ENCODE data around the gene TOP3B.

TOP3B gene

DNA sequence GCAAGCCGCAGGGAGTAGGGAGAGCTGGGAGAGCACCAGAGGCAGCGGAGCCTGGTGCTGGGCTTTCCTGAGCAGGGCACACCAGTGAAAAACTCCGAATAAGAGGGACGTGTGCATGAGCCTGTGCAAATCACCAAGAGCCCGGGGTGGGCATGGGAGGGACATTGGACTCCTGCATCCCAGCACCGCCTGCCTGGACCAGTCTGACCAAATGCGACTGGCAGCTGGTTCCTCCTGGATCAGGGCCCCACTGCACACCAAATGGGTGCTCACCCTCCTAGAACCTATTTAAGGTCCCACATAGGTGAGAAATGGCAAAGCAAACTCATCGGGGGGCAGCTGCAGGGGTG lies 33.0 kb downstream of the TOP3B start:
- H4K12ac ChIP-seq (ENCODE audit: low read depth, low read length): no peak overlapping the region
- no peak overlapping the region for H2BK12ac ChIP-seq (ENCODE audit: low read length)
- H3K4me2 ChIP-seq (ENCODE audit: low read length): no peak overlapping the region
- H2AFZ ChIP-seq (ENCODE audit: insufficient read depth, low read length, poor library complexity): no peak overlapping the region
- H3K9me3 ChIP-seq (ENCODE audit: insufficient read depth, low read depth, low read length): peaks cover 2% of the 10 kb centered on the region
- H3K79me1 ChIP-seq (ENCODE audit: low read length): peaks cover 4% of the 10 kb centered on the region
- H3K18ac ChIP-seq (ENCODE audit: low read length): peak overlapping the region; percentile 2
- no peak overlapping the region for H2BK120ac ChIP-seq (ENCODE audit: insufficient read depth, low read length, poor library complexity)
- no peak overlapping the region for H3K23ac ChIP-seq (ENCODE audit: low read length)
- no peak overlapping the region for H2AK5ac ChIP-seq (ENCODE audit: low read length)
- H3K4ac ChIP-seq (ENCODE audit: low read depth, low read length): no peak overlapping the region
- H4K8ac ChIP-seq (ENCODE audit: low read depth, low read length): no peak overlapping the region
- no peak overlapping the region for H2BK5ac ChIP-seq (ENCODE audit: low read depth, low read length, poor library complexity)
- no peak overlapping the region for H3K27ac ChIP-seq (ENCODE audit: low read depth, low read length)
- H3K79me2 ChIP-seq (ENCODE audit: control insufficient read depth, insufficient read depth, low read length, poor library complexity): peaks cover 2% of the 10 kb centered on the region
- no peak overlapping the region for H3K4me3 ChIP-seq (ENCODE audit: low read depth, low read length)
- WGBS (ENCODE audit: extremely low coverage, insufficient coverage, insufficient read length): no CpG with 5 or more reads among the region's 8 CpGs
- no peak overlapping the region for H4K91ac ChIP-seq (ENCODE audit: low read depth, low read length)
- no peak for DNase-seq
- H3K9ac ChIP-seq (ENCODE audit: low read length): no peak overlapping the region
- H3K27me3 ChIP-seq (ENCODE audit: insufficient read depth, low read length): no peaks in the 10 kb centered on the region
- H3K36me3 ChIP-seq (ENCODE audit: control insufficient read depth in 1 of 2, insufficient read depth in 2 of 2, low read length in 2 of 2): peaks cover 17 to 18% of the 10 kb centered on the region in 2 experiments
- peaks cover 5 to 13% of the 10 kb centered on the region in 2 experiments for H3K4me1 ChIP-seq (ENCODE audit: control insufficient read depth in 1 of 2, insufficient read depth in 2 of 2, low read length in 2 of 2)
- H3K14ac ChIP-seq (ENCODE audit: low read length): no peak overlapping the region

DNA sequence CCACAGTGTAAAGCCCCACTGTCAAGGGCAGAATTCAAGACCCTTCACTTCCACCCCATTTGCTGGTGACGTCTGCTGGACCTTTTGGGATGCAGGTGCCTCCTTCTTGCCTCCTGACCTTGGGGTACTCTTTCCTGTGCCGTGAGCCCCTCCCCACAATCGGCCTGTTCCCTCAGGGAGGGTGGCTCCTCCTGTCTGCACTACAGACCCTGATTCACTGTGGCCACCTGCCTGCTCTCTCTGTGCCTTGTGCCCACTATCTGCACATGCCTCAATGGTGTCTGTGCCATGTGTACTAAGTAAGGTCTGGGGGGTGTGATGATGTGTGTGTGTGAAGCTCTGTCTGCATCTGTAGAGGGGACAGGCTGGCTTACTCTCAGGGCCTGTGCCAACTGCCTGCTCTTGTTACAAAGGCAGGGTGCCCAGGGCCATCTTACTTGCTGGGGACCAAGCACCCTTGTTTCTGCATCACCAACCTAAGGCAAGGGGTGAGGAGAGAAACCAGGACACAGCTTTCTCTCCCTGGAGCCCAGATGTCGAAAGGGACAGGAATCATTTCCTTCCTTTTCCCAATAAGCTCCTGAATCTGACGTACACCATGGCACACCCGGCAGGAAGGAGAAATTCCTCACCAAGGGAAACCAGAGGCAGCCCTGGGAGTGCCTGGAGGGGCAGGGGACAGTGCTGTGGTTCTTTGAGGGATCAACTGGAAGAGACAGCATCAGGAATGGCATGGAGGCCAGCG lies 33.6 kb downstream of the TOP3B start:
- Histone ChIP-seq H4K12ac (ENCODE audit: low read depth, low read length) (no peak overlapping the region), H4K8ac (ENCODE audit: low read depth, low read length) (no peak overlapping the region), H3K4ac (ENCODE audit: low read depth, low read length) (no peak overlapping the region), H4K91ac (ENCODE audit: low read depth, low read length) (no peak overlapping the region), H3K36me3 (ENCODE audit: control insufficient read depth in 1 of 2, insufficient read depth in 2 of 2, low read length in 2 of 2) (peaks cover 22 to 24% of the 10 kb centered on the region in 2 experiments), H3K79me1 (ENCODE audit: low read length) (peaks cover 4% of the 10 kb centered on the region), H3K23ac (ENCODE audit: low read length) (no peak overlapping the region), H3K4me2 (ENCODE audit: low read length) (no peak overlapping the region), H3K27me3 (ENCODE audit: insufficient read depth, low read length) (no peaks in the 10 kb centered on the region), H3K18ac (ENCODE audit: low read length) (peak overlapping the region; percentile 2), H3K4me3 (ENCODE audit: low read depth, low read length) (no peak overlapping the region), H2BK12ac (ENCODE audit: low read length) (no peak overlapping the region), H3K79me2 (ENCODE audit: control insufficient read depth, insufficient read depth, low read length, poor library complexity) (peaks cover 2% of the 10 kb centered on the region), H3K4me1 (ENCODE audit: control insufficient read depth in 1 of 2, insufficient read depth in 2 of 2, low read length in 2 of 2) (peaks cover 5 to 13% of the 10 kb centered on the region in 2 experiments), H3K9ac (ENCODE audit: low read length) (no peak overlapping the region), H2BK5ac (ENCODE audit: low read depth, low read length, poor library complexity) (no peak overlapping the region), H2AK5ac (ENCODE audit: low read length) (no peak overlapping the region), H2AFZ (ENCODE audit: insufficient read depth, low read length, poor library complexity) (no peak overlapping the region), H2BK120ac (ENCODE audit: insufficient read depth, low read length, poor library complexity) (no peak overlapping the region), H3K9me3 (ENCODE audit: insufficient read depth, low read depth, low read length) (peaks cover 2% of the 10 kb centered on the region), H3K27ac (ENCODE audit: low read depth, low read length) (no peak overlapping the region), H3K14ac (ENCODE audit: low read length) (no peak overlapping the region)
- no peak for DNase-seq
- WGBS (ENCODE audit: extremely low coverage, insufficient coverage, insufficient read length): no CpG with 5 or more reads among the region's 7 CpGs

- H3K4me1 ChIP-seq (ENCODE audit: control insufficient read depth in 1 of 2, insufficient read depth in 2 of 2, low read length in 2 of 2): peaks cover 5 to 13% of the 10 kb centered on the region in 2 experiments
- no peak overlapping the region for H2BK12ac ChIP-seq (ENCODE audit: low read length)
- H2BK120ac ChIP-seq (ENCODE audit: insufficient read depth, low read length, poor library complexity): no peak overlapping the region
- no peak overlapping the region for H4K12ac ChIP-seq (ENCODE audit: low read depth, low read length)
- H4K91ac ChIP-seq (ENCODE audit: low read depth, low read length): no peak overlapping the region
- no peak overlapping the region for H2AFZ ChIP-seq (ENCODE audit: insufficient read depth, low read length, poor library complexity)
- H3K4me3 ChIP-seq (ENCODE audit: low read depth, low read length): no peak overlapping the region
- no peak overlapping the region for H3K14ac ChIP-seq (ENCODE audit: low read length)
- H3K9me3 ChIP-seq (ENCODE audit: insufficient read depth, low read depth, low read length): peaks cover 2% of the 10 kb centered on the region
- peaks cover 26 to 29% of the 10 kb centered on the region in 2 experiments for H3K36me3 ChIP-seq (ENCODE audit: control insufficient read depth in 1 of 2, insufficient read depth in 2 of 2, low read length in 2 of 2)
- no peak overlapping the region for H4K8ac ChIP-seq (ENCODE audit: low read depth, low read length)
- H3K27ac ChIP-seq (ENCODE audit: low read depth, low read length): no peak overlapping the region
- H3K79me2 ChIP-seq (ENCODE audit: control insufficient read depth, insufficient read depth, low read length, poor library complexity): peaks cover 2% of the 10 kb centered on the region
- no CpG with 5 or more reads among the region's 8 CpGs for WGBS (ENCODE audit: extremely low coverage, insufficient coverage, insufficient read length)
- H3K4ac ChIP-seq (ENCODE audit: low read depth, low read length): no peak overlapping the region
- H2AK5ac ChIP-seq (ENCODE audit: low read length): no peak overlapping the region
- H3K79me1 ChIP-seq (ENCODE audit: low read length): peaks cover 4% of the 10 kb centered on the region
- H3K18ac ChIP-seq (ENCODE audit: low read length): no peak overlapping the region
- no peak for DNase-seq
- no peak overlapping the region for H3K4me2 ChIP-seq (ENCODE audit: low read length)
- no peaks in the 10 kb centered on the region for H3K27me3 ChIP-seq (ENCODE audit: insufficient read depth, low read length)
- H3K23ac ChIP-seq (ENCODE audit: low read length): no peak overlapping the region
- H2BK5ac ChIP-seq (ENCODE audit: low read depth, low read length, poor library complexity): no peak overlapping the region
- H3K9ac ChIP-seq (ENCODE audit: low read length): no peak overlapping the region
Observed at GRCh38 chr22:21948390-21948789, 34.2 kb downstream of the TOP3B start.

DNA sequence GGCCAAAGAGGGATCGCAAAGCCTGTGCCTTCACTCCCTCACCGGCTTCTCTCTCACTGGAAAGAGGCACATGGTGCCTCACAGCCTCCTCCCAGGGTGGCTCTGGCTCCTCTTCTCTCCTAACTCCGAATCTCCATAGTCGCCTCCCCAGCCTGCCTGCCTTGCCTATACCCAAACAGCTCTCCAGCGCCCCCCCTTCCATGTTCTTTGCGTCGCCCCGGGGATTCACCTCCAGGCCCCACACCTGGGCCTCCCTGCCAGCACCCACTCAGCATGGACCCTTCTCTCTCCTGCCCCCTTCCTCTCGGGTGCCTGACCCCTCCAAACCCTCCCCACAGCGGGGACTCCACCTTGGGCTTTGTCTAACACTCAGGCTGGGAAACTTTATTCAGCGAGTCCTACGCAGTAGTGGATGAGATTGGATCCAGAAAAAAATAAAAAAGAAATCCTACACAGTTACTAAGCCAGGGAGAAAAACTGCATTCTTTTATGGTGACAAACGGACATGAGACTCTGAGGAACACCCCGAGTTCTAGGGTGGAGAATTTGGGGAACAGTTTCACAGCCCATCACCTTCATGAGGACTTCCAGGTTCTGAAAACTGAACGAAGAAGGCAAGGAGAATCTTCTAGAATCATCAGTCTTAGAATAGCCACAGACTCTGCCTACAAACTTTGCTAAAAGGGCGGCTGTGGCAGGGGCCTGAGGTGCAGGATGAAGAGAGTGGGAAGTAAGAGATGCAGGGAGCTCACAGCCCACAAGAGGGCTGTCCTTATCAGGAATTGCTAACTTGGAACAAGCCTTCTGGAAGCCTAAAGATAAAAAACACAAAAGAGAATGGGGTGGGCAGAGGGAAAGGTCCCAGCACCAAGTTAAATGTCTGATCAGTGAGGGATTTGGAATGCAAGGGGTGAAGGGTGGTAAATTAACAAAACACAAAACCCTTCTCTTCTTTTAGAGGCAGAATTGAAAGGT lies 35.3 kb downstream of the TOP3B start:
- Histone ChIP-seq H3K18ac (ENCODE audit: low read length) (no peak overlapping the region), H3K9me3 (ENCODE audit: insufficient read depth, low read depth, low read length) (peaks cover 5% of the 10 kb centered on the region), H2BK12ac (ENCODE audit: low read length) (no peak overlapping the region), H4K91ac (ENCODE audit: low read depth, low read length) (no peak overlapping the region), H2AFZ (ENCODE audit: insufficient read depth, low read length, poor library complexity) (no peak overlapping the region), H3K9ac (ENCODE audit: low read length) (no peak overlapping the region), H3K23ac (ENCODE audit: low read length) (no peak overlapping the region), H3K4ac (ENCODE audit: low read depth, low read length) (no peak overlapping the region), H4K12ac (ENCODE audit: low read depth, low read length) (no peak overlapping the region), H3K4me3 (ENCODE audit: low read depth, low read length) (no peak overlapping the region), H3K27me3 (ENCODE audit: insufficient read depth, low read length) (no peaks in the 10 kb centered on the region), H4K8ac (ENCODE audit: low read depth, low read length) (no peak overlapping the region), H3K14ac (ENCODE audit: low read length) (no peak overlapping the region), H3K36me3 (ENCODE audit: control insufficient read depth in 1 of 2, insufficient read depth in 2 of 2, low read length in 2 of 2) (peaks cover 26 to 32% of the 10 kb centered on the region in 2 experiments), H2AK5ac (ENCODE audit: low read length) (no peak overlapping the region), H3K4me1 (ENCODE audit: control insufficient read depth in 1 of 2, insufficient read depth in 2 of 2, low read length in 2 of 2) (peaks cover 5 to 17% of the 10 kb centered on the region in 2 experiments), H3K4me2 (ENCODE audit: low read length) (no peak overlapping the region), H2BK5ac (ENCODE audit: low read depth, low read length, poor library complexity) (no peak overlapping the region), H3K79me1 (ENCODE audit: low read length) (peaks cover 2% of the 10 kb centered on the region), H3K79me2 (ENCODE audit: control insufficient read depth, insufficient read depth, low read length, poor library complexity) (no peaks in the 10 kb centered on the region), H3K27ac (ENCODE audit: low read depth, low read length) (no peak overlapping the region), H2BK120ac (ENCODE audit: insufficient read depth, low read length, poor library complexity) (no peak overlapping the region)
- DNase-seq: peak in 1 of 2 donors; percentile 13
- WGBS (ENCODE audit: extremely low coverage, insufficient coverage, insufficient read length): no CpG with 5 or more reads among the region's 16 CpGs
